Measurements from ENCODE around the gene NGEF.

The NGEF gene

DNA sequence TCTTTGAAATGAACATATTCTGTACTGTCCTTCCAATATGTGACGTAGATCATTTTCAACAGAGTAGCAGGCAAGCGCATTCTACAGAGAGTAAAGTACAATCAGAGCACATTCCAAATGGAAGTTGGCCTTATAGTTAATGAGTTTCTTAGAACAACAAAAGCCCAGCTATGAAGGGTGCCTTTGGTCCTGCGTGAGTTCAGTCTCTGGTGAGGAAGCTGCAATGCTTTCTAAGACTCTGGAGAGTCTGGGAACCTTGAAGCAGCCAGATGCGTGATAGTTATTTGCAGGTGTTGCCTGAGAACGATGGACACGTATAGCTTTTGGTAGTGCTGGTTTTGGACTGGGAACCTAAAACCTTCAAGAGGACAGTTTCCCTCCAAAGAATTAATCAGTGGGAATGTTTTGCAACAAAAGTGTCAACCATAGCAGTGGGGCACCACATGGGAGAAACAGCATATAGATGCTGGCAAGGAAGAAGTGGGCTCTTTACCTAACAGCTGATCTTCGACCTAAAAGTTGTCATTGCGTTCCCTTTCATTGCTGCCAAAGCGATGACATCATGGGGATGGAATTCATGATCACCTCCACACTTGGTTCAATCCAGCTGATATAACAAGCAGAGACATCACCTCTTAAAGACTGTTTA lies 152.3 kb downstream of the NGEF start:
- peaks cover 33% of the 10 kb centered on the region for H3K36me3 ChIP-seq (ENCODE audit: insufficient read depth, low read length)
- H3K79me2 ChIP-seq (ENCODE audit: insufficient read depth, low read length): no peaks in the 10 kb centered on the region
- H3K4me3 ChIP-seq (ENCODE audit: low read depth, low read length, poor library complexity, severe bottlenecking): no peak overlapping the region
- no peaks in the 10 kb centered on the region for H3K27me3 ChIP-seq (ENCODE audit: insufficient read depth, low read length)
- H4K20me1 ChIP-seq (ENCODE audit: insufficient read depth, low read length): no peaks in the 10 kb centered on the region
- no peaks in the 10 kb centered on the region for H3K9me2 ChIP-seq (ENCODE audit: low read depth, low read length)
- no peak for TF ChIP-seq CTCF (IDR thresholded peaks at IDR 0.05; ENCODE audit: low read length)
- TF ChIP-seq EZH2 (IDR thresholded peaks at IDR 0.05; ENCODE audit: borderline replicate concordance, low read length): no peak
- H3F3A ChIP-seq (ENCODE audit: insufficient read depth, low read length): no peaks in the 10 kb centered on the region
- H3K9me3 ChIP-seq (ENCODE audit: low read length): no peaks in the 10 kb centered on the region
- no peak overlapping the region for H2AFZ ChIP-seq (ENCODE audit: low read length)
- H3K4me2 ChIP-seq (ENCODE audit: low read length): no peak overlapping the region
- no peaks in the 10 kb centered on the region for H3K4me1 ChIP-seq (ENCODE audit: insufficient read depth, low read length, severe bottlenecking)
- no peak overlapping the region for H3K9ac ChIP-seq (ENCODE audit: low read length)
- no peak overlapping the region for H3K27ac ChIP-seq (ENCODE audit: low read depth, low read length, poor library complexity, severe bottlenecking)

GRCh38 chr2:232859385-232859916 lies 153.6 kb downstream of the NGEF start:
- Histone ChIP-seq H3F3A (ENCODE audit: insufficient read depth, low read length) (no peaks in the 10 kb centered on the region), H3K4me3 (ENCODE audit: low read depth, low read length, poor library complexity, severe bottlenecking) (no peak overlapping the region), H3K27me3 (ENCODE audit: insufficient read depth, low read length) (no peaks in the 10 kb centered on the region), H3K4me2 (ENCODE audit: low read length) (no peak overlapping the region), H3K27ac (ENCODE audit: low read depth, low read length, poor library complexity, severe bottlenecking) (no peak overlapping the region), H2AFZ (ENCODE audit: low read length) (no peak overlapping the region), H3K79me2 (ENCODE audit: insufficient read depth, low read length) (no peaks in the 10 kb centered on the region), H3K9ac (ENCODE audit: low read length) (no peak overlapping the region), H3K36me3 (ENCODE audit: insufficient read depth, low read length) (peaks cover 40% of the 10 kb centered on the region), H3K9me3 (ENCODE audit: low read length) (no peaks in the 10 kb centered on the region), H3K4me1 (ENCODE audit: insufficient read depth, low read length, severe bottlenecking) (no peaks in the 10 kb centered on the region), H4K20me1 (ENCODE audit: insufficient read depth, low read length) (no peaks in the 10 kb centered on the region), H3K9me2 (ENCODE audit: low read depth, low read length) (no peaks in the 10 kb centered on the region)
- TF ChIP-seq CTCF (IDR thresholded peaks at IDR 0.05; ENCODE audit: low read length) (no peak), EZH2 (IDR thresholded peaks at IDR 0.05; ENCODE audit: borderline replicate concordance, low read length) (no peak)

DNA sequence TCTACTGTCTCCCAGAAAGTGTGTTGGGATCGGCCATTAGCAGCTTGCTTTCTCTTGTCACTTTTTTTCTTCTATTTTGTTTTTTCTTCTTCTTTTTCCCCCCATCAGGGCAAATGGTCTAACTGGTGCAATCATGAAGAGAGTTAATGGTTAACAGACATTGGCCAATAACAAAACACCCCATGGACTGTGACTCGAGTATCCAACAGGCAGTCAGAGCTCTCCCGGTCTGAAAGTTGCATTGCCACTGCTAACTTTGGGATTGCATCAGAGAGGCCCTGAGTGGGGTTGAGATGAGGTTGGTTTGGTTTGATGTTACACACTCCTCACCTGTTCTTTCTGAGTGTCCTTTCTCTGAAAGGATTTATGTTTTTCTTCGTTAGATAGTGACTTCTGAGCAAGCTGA lies 155.9 kb downstream of the NGEF start:
- Histone ChIP-seq H3K27ac (ENCODE audit: low read depth, low read length, poor library complexity, severe bottlenecking) (no peak overlapping the region), H3K4me3 (ENCODE audit: low read depth, low read length, poor library complexity, severe bottlenecking) (no peak overlapping the region), H4K20me1 (ENCODE audit: insufficient read depth, low read length) (no peaks in the 10 kb centered on the region), H3F3A (ENCODE audit: insufficient read depth, low read length) (no peaks in the 10 kb centered on the region), H3K79me2 (ENCODE audit: insufficient read depth, low read length) (no peaks in the 10 kb centered on the region), H3K4me2 (ENCODE audit: low read length) (no peak overlapping the region), H3K4me1 (ENCODE audit: insufficient read depth, low read length, severe bottlenecking) (no peaks in the 10 kb centered on the region), H3K9me3 (ENCODE audit: low read length) (no peaks in the 10 kb centered on the region), H3K36me3 (ENCODE audit: insufficient read depth, low read length) (peaks cover 53% of the 10 kb centered on the region), H2AFZ (ENCODE audit: low read length) (no peak overlapping the region), H3K9ac (ENCODE audit: low read length) (no peak overlapping the region), H3K9me2 (ENCODE audit: low read depth, low read length) (no peaks in the 10 kb centered on the region), H3K27me3 (ENCODE audit: insufficient read depth, low read length) (no peaks in the 10 kb centered on the region)
- TF ChIP-seq EZH2 (IDR thresholded peaks at IDR 0.05; ENCODE audit: borderline replicate concordance, low read length): no peak
- TF ChIP-seq CTCF (IDR thresholded peaks at IDR 0.05; ENCODE audit: low read length): no peak

Measured in OCI-LY1 (cell line).